Tibial nerve (tissue), 4 donors: ENCODE data around the gene FRMD4A.

Experiments used
- CTCF ChIP-seq, 5 experiments: fragments of 200-600 bp in 3 of 5; fragments of 450-650 bp in 2 of 5; sonication (generic) in 3 of 5; IDR thresholded peaks; one replicate each; pipeline ENCODE4 v1.5.1; 2016 to 2019; ENCODE audit warnings: antibody characterized with exemption in 5 of 5, mild to moderate bottlenecking in 3 of 5, moderate library complexity in 2 of 5
- EP300 ChIP-seq, 2 donors: sonication (generic); formaldehyde crosslinking; IDR thresholded peaks; one replicate each; pipeline ENCODE4 v1.6.1; 2017; ENCODE audit warnings: antibody characterized with exemption in 2 of 2, mild to moderate bottlenecking in 1 of 2
- POLR2A ChIP-seq, 2 donors: fragments of 450-650 bp; IDR thresholded peaks; one replicate each; pipeline ENCODE4 v1.6.1; 2017; ENCODE audit warnings: antibody characterized with exemption in 2 of 2, mild to moderate bottlenecking in 2 of 2, moderate library complexity in 2 of 2

DNA sequence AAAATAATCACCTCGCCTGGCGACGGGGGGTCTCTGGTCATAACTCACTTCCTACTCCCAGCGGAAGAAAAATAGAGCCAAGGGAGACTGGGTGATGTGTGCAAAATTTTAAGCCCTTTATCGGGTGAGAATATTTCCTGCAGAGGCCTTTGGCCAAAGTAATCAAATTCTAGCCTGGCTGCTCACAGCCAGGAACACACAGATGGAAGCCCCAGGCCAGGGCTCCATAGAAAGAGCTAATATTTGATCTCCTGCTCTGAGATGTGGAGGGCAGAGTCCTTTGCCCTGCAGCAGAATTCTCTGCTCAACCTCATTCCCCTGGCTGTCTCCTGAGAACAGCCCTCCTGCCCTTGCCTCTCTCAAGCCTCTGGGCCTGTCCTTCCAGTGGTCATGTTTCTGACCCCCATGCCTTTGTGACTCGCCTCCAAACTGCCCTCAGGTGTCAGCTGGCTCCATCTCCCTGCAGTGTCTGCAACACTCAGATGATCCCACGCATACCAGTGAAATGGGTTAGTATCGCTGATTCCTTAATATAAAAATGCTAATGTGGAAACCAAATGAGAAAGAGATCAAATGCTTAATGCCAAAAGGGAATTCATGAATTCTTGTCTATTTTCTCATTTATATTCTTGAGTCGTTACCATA is 34.5 kb downstream of the FRMD4A start:
- TF ChIP-seq CTCF (IDR thresholded peaks at IDR 0.05) (no peak), POLR2A (IDR thresholded peaks at IDR 0.05) (no peak), EP300 (IDR thresholded peaks at IDR 0.05) (no peak)
